Activated CD4-positive, alpha-beta memory T cell treated with anti-CD3 and anti-CD28 coated beads for 36 hours (primary cell): ENCODE measurements around the gene UCK1. TPM values are rescaled to one million over a fixed set of nuclear protein-coding genes. Genes with fewer than 3 reads are reported as not detected.
"Not testable (repeated sequence)": the region's sequence is repeated elsewhere in the genome, so short reads cannot be mapped to it uniquely, and the experiment has no call there.

Source experiments
- CTCF ChIA-PET: fragments of 350-600 bp; sonication (Branson Sonifier 250); formaldehyde crosslinking; loops from one replicate; lab custom pipeline; 2021; ENCODE audit warnings: antibody characterized with exemption, inconsistent platforms; lab: Charles Lee
- POLR2A ChIA-PET: fragments of 350-600 bp; sonication (Branson Sonifier 250); formaldehyde crosslinking; loops from one replicate; lab custom pipeline; 2021; ENCODE audit warnings: antibody characterized with exemption; lab: Charles Lee
- DNase-seq: peaks from one replicate; pipeline ENCODE4 v3.0.0-alpha.2; 2020
- H3K27ac Mint-ChIP-seq: one replicate; pipeline ENCODE4 v1.8.0; 2021; ENCODE audit warnings: mixed read lengths
- H3K27me3 Mint-ChIP-seq: one replicate; pipeline ENCODE4 v1.8.0; 2021; ENCODE audit warnings: mixed read lengths
- H3K36me3 Mint-ChIP-seq: one replicate; pipeline ENCODE4 v1.8.0; 2021; ENCODE audit warnings: mixed read lengths
- H3K4me1 Mint-ChIP-seq: one replicate; pipeline ENCODE4 v1.8.0; 2021; ENCODE audit warnings: low read depth, mixed read lengths
- H3K4me3 Mint-ChIP-seq: one replicate; pipeline ENCODE4 v1.8.0; 2021; ENCODE audit warnings: mild to moderate bottlenecking, mixed read lengths
- H3K9me3 Mint-ChIP-seq: one replicate; pipeline ENCODE4 v1.8.0; 2021; ENCODE audit warnings: mixed read lengths
- intact Hi-C: fragments of 100-400 bp; cut with micrococcal nuclease; formaldehyde crosslinking; loops from one replicate; pipeline ENCODE4 v1.15.1; 2023
- total RNA-seq, 2 experiments: library from RNA; stranded (reverse); gene quantifications; one replicate each; pipeline ENCODE4 v1.2.3, GENCODE V29; 2021

Gene UCK1
- total RNA-seq, 2 experiments from 2014 or later, result 15.7 to 18.6 TPM

DNA sequence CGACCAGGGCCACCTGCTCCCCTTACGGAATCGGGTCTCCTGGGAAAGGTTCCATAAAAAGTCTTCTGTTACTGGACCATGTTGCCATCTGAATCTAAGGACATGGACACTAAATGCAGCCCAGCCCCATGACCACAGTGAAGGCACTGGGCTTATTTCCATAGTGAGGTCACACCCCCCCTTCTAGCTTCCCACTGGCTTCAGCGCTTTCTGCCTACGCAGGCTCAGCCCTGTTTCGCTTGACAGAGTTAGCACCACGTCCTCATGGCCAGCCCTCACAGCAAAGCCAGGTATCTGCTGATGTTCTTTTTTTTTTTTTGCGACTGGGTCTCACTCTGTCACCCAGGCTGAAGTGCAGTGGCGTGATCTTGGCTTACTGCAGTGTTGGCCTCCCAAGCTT, 14.1 kb downstream of the UCK1 start:
- no peak for DNase-seq
- Mint-ChIP-seq H3K4me3 (no peak overlapping the region), H3K9me3 (no peaks in the 10 kb centered on the region), H3K36me3 (peaks cover 36% of the 10 kb centered on the region), H3K4me1 (no peaks in the 10 kb centered on the region), H3K27ac (no peak overlapping the region), H3K27me3 (no peaks in the 10 kb centered on the region)
- intact Hi-C loops, result no loop called here
- ChIA-PET POLR2A (no interaction called here), CTCF (interaction anchor here (0.7 kb wide), 1 partner anchor 9 kb away, joined by 4 read pairs; no protein-coding TSS in a partner anchor)

DNA sequence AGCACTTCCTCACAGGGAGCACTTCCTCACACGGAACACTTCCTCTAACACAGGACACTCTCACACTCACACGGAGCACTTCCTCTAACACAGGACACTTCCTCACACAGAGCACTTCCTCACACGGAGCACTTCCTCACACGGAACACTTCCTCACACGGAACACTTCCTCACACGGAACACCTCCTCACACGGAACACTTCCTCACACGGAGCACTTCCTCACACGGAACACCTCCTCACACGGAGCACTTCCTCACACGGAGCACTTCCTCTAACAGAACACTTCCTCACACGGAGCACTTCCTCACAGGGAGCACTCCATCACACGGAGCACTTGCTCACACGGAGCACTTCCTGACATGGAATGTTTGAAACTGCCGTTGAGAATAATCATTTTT, 15.0 kb downstream of the UCK1 start:
- Mint-ChIP-seq H3K27ac (no peak overlapping the region), H3K4me1 (no peaks in the 10 kb centered on the region), H3K36me3 (peaks cover 43% of the 10 kb centered on the region), H3K9me3 (no peaks in the 10 kb centered on the region), H3K4me3 (no peak overlapping the region), H3K27me3 (no peaks in the 10 kb centered on the region)
- CTCF ChIA-PET, result no interaction called here
- intact Hi-C loops, result no loop called here
- DNase-seq, result no peak
- POLR2A ChIA-PET, result no interaction called here

DNA sequence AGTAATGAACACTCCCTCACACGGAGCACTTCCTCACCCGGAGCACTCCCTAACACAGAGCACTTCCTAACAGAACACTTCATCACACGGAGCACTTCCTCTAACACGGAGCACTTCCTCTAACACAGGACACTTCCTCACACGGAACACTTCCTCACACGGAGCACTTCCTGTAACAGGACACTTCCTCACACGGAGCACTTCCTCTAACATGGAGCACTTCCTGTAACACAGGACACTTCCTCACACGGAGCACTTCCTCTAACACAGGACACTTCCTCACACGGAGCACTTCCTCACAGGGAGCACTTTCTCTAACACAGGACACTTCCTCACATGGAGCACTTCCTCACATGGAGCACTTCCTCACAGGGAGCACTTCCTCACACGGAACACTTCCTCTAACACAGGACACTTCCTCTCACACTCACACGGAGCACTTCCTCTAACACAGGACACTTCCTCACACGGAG, 15.5 kb downstream of the UCK1 start:
- CTCF ChIA-PET, H3K9me3 Mint-ChIP-seq, H3K27ac Mint-ChIP-seq, H3K4me3 Mint-ChIP-seq, DNase-seq, H3K4me1 Mint-ChIP-seq, H3K27me3 Mint-ChIP-seq, intact Hi-C loops, POLR2A ChIA-PET: not testable (repeated sequence)
- H3K36me3 Mint-ChIP-seq, result peaks cover 46% of the 10 kb centered on the region

DNA sequence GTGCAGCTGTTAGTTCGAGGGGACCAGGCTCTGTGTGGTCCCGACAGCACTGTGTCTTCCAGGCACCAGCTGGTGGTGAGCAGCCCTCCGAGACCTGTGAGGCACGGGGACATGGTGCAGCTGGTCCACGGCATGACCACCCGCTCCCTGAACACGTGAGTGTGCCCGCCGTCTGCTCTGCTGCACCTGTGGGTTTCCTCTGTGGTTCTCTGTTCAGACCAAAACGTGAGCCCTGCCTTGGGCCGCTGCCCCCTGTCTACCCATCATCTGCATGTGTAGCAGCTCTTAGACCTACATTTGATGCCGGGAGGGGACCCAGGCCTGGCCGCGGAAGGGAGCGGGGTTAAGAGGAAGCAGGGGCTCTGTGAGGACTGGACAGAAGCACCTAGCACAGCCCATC, 17.9 kb downstream of the UCK1 start:
- H3K4me3 Mint-ChIP-seq, result no peak overlapping the region
- CTCF ChIA-PET, result no interaction called here
- no peaks in the 10 kb centered on the region for H3K4me1 Mint-ChIP-seq
- intact Hi-C loops, result no loop called here
- no peak overlapping the region for H3K27ac Mint-ChIP-seq
- no peak for DNase-seq
- H3K27me3 Mint-ChIP-seq, result no peaks in the 10 kb centered on the region
- POLR2A ChIA-PET, result no interaction called here
- peaks cover 39% of the 10 kb centered on the region for H3K36me3 Mint-ChIP-seq
- no peaks in the 10 kb centered on the region for H3K9me3 Mint-ChIP-seq

DNA sequence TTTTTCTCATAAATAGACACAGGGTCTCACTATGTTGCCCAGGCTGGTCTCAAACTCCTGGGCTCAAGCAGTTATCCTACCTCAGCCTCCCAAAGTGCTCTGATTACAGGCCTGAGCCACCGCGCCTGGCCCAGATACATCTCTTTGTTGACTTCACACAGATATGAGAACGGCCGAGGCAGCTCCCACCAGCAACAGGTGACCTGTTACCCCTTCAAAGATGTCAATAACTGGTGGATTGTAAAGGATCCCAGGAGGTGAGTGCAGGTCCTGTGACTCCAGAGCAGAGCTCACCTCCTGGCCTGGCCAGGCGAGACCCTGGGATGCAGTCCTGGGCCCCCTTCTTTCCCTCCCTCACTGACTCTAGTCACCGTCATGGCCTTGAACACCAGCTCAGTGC, 19.2 kb downstream of the UCK1 start:
- POLR2A ChIA-PET, result no interaction called here
- H3K36me3 Mint-ChIP-seq, result peaks cover 31% of the 10 kb centered on the region
- H3K4me3 Mint-ChIP-seq, result no peak overlapping the region
- no peak for DNase-seq
- no peaks in the 10 kb centered on the region for H3K27me3 Mint-ChIP-seq
- CTCF ChIA-PET, result interaction anchor here (1.3 kb wide), 1 partner anchor 34 kb away, joined by 3 read pairs; no protein-coding TSS in a partner anchor
- intact Hi-C loops, result no loop called here
- H3K27ac Mint-ChIP-seq, result no peak overlapping the region
- no peaks in the 10 kb centered on the region for H3K9me3 Mint-ChIP-seq
- no peaks in the 10 kb centered on the region for H3K4me1 Mint-ChIP-seq

DNA sequence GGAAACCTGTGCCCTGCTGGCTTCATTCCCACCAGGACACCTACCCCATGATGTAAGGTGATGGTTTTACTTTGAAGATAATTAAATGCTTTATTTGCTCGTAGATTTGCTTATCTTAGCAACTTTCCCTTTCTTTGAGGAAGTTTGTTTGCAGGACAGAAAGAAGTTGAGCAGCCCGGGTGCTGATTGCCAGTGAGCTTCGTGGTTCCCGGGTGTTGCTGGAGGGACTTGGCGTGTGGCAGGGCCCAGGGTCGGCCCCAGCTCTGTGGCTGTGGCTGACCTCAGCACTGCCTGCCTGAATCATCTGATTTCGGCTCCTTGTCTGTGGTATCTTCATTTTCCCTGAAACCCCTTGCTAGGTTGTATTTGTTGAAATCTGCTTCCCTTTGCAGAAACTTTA, 19.6 kb downstream of the UCK1 start:
- ChIA-PET POLR2A (no interaction called here), CTCF (interaction anchor here (1.3 kb wide), 1 partner anchor 34 kb away, joined by 3 read pairs; no protein-coding TSS in a partner anchor)
- no peaks in the 10 kb centered on the region for H3K4me1 Mint-ChIP-seq
- H3K4me3 Mint-ChIP-seq, result no peak overlapping the region
- intact Hi-C loops, result no loop called here
- no peaks in the 10 kb centered on the region for H3K27me3 Mint-ChIP-seq
- H3K36me3 Mint-ChIP-seq, result peaks cover 33% of the 10 kb centered on the region
- no peak overlapping the region for H3K27ac Mint-ChIP-seq
- DNase-seq, result no peak
- no peaks in the 10 kb centered on the region for H3K9me3 Mint-ChIP-seq

DNA sequence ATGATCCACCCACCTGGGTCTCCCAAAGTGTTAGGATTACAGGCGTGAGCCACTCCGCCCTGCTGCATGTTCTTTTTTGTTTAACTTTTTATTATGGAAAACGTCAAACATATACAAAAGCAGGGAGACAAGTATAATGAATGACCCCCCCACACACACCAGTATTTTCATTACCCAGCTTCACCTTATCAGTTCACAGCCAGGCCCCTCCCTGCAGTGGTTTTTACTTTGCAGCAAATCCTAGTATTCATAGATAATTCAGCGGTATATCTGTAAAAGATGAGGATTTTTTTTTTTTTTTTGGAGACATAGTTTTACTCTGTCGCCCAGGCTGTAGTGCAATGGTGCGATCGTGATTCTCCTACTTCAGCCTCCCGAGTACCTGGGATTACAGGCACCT, 26.1 kb downstream of the UCK1 start:
- no peaks in the 10 kb centered on the region for H3K9me3 Mint-ChIP-seq
- no peaks in the 10 kb centered on the region for H3K27me3 Mint-ChIP-seq
- ChIA-PET CTCF (interaction anchor here (0.9 kb wide), 1 partner anchor 27 kb away, joined by 3 read pairs; no protein-coding TSS in a partner anchor), POLR2A (no interaction called here)
- intact Hi-C loops, result no loop called here
- H3K4me1 Mint-ChIP-seq, result peaks cover 40% of the 10 kb centered on the region
- H3K4me3 Mint-ChIP-seq, result no peak overlapping the region
- DNase-seq, result no peak
- peaks cover 18% of the 10 kb centered on the region for H3K36me3 Mint-ChIP-seq
- H3K27ac Mint-ChIP-seq, result no peak overlapping the region

DNA sequence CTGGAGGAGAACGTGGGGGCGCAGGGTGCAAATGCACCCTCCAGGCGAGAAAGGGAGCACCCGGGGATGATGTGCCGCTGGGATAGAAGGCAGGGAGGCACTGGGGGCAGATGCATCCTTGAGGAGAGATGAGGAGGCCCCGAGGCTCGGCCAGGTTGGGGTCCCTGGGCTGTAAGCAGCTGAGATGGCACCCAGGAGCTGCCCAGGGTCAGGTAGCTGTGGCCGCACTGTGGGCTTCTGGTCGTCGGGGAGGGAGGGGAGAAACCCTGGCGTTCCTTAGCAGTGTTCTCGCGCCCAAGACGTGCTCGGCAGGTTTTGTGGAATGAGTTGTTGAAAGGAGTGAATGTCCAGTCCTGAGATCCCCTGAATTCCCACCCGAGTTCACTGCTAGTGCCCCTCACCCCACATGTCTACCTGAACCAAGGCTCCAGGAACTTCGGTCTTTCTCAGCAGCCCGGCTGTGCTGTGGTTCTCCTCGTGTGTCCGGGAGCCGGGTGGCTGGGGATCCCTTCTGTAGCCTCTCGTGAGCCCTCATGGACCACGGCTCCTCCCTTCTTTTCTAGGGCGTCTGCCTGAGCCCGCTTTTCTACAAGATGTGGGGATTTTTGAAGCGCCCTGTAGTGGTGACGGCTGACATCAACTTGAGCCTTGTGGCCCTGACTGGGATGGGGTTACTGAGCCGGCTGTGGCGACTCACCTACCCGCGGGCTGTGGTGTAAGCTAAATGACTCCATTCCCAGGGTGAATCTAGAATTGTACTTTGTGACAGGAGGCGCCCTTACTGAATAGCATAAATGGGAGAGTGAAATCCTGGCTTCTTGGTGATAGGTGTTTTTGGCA, 27.2 kb downstream of the UCK1 start:
- POLR2A ChIA-PET, result interaction anchor here (0.6 to 1.1 kb wide), 2 partner anchors 101 to 851 kb away, joined by 3 to 4 read pairs; partner anchors contain the start of gene SETX
- H3K4me1 Mint-ChIP-seq, result peaks cover 50% of the 10 kb centered on the region
- intact Hi-C loops, result loop anchor here (2.0 to 5.0 kb wide), 8 partner anchors 27 to 848 kb away; partner anchors contain the start of genes FAM78A, MED27, SETX and UCK1
- CTCF ChIA-PET, result interaction anchor here (0.9 to 2.4 kb wide), 8 partner anchors 26 to 755 kb away, joined by 3 to 10 read pairs (median 4); partner anchors contain the start of gene RAPGEF1
- peak overlapping the region; percentile 85 for H3K27ac Mint-ChIP-seq
- DNase-seq, result peak; percentile 93
- H3K36me3 Mint-ChIP-seq, result peaks cover 11% of the 10 kb centered on the region
- H3K9me3 Mint-ChIP-seq, result no peaks in the 10 kb centered on the region
- peak overlapping the region; percentile 97 for H3K4me3 Mint-ChIP-seq
- no peaks in the 10 kb centered on the region for H3K27me3 Mint-ChIP-seq

DNA sequence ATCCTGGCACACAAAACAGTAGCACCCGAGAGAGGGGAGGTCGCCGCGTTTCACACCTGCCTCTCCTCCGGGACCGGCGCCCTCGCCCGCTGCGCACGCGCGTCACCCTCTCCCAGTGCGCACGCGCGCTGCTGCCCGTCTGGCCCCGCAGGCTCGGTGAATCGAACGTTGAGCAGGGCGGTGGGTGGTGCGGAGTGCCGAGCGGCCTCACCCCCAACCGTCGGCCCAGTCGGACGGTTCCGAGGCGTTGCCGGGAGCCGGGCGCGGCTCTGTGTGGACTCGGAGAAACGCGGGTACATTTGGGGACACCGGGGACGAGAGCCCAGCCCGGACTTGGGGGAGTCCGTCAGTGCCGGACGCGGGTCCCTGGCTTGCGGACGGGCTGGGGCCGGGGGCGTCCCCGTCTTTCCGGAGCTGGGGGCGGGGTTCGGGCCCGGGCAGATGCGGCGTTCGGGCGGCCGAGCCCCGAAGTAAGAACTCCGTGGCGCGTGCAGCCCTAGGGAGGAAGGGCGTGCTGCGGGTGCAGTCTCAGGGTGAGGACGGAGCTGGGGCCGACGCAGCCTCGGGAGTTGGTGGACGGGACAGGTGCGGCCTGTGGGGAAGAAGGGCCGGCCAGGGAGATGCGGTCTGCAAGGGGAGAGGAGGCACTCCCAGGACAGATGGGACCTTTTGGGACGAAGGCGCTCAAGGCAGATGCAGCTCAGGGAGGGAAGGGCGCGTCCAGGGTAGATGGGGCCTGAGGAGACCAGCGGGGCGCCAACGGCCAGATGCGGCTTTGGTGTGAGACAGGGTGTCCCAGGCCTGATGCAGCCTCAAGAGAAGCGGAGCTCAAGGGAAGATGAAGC, 28.1 kb downstream of the UCK1 start, which contains the start of gene POMT1:
POMT1 (plus strand) TSS at position 138 of the 845 bp plus-strand sequence. CDS start 1,301 bp downstream, outside the sequence.
- intact Hi-C loops, result loop anchor here (2.0 to 5.0 kb wide), 8 partner anchors 28 to 849 kb away; partner anchors contain the start of genes FAM78A, MED27, SETX and UCK1
- H3K27ac Mint-ChIP-seq, result peak within 1 kb of the TSS; percentile 85
- peaks cover 50% of the 10 kb centered on the region for H3K4me1 Mint-ChIP-seq
- DNase-seq, result peak; percentile 92
- no peaks in the 10 kb centered on the region for H3K9me3 Mint-ChIP-seq
- H3K27me3 Mint-ChIP-seq, result no peaks in the 10 kb centered on the region
- CTCF ChIA-PET, result interaction anchor here (1.2 to 2.4 kb wide), 6 partner anchors 130 to 756 kb away, joined by 3 to 10 read pairs (median 4); partner anchors contain the start of gene RAPGEF1
- peak within 1 kb of the TSS; percentile 97 for H3K4me3 Mint-ChIP-seq
- peaks cover 11% of the 10 kb centered on the region for H3K36me3 Mint-ChIP-seq
- POLR2A ChIA-PET, result interaction anchor here (0.6 to 1.1 kb wide), 2 partner anchors 100 to 852 kb away, joined by 3 to 4 read pairs; partner anchors contain the start of gene SETX

DNA sequence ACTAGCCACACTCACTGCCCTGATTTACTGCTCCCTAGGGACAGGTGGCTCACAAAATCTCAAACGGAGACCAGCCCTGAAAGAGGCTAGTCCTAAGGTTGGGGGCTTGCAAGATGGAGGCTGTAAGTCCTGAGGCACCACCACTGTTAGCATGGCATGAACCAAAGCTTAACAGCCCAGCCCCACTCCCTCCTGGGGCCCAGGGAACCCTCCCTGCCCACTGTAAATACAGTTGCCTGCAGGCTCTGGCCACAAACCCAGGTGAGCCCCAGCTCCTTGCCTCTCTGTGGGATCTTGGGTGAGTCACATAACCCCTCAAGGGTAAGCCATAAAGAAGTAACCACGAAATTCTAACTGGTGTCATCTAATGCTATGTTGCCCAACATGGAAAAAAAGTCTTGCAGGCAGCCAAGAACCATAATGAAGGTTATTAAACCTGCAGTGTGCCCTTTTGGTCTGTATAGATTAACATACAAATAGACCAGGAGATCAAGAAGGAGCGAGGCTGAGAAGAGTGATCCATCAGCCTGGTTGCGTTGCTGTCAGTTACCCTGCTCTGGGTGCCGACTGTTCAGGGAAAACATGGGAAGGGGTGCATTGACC, 30.0 kb downstream of the UCK1 start:
- CTCF ChIA-PET, result interaction anchor here (0.8 to 2.6 kb wide), 9 partner anchors 22 to 479 kb away, joined by 3 to 14 read pairs (median 5); partner anchors contain the start of gene NUP214
- peak; percentile 82 for DNase-seq
- Mint-ChIP-seq H3K36me3 (peaks cover 7% of the 10 kb centered on the region), H3K4me3 (peak overlapping the region; percentile 55), H3K27me3 (no peaks in the 10 kb centered on the region), H3K9me3 (no peaks in the 10 kb centered on the region), H3K4me1 (peaks cover 50% of the 10 kb centered on the region), H3K27ac (peak overlapping the region; percentile 87)
- POLR2A ChIA-PET, result interaction anchor here (0.7 to 2.1 kb wide), 5 partner anchors 21 to 230 kb away, joined by 3 to 8 read pairs (median 4); no protein-coding TSS in a partner anchor
- intact Hi-C loops, result loop anchor here (1.0 to 5.0 kb wide), 10 partner anchors 91 to 851 kb away; partner anchors contain the start of genes FAM78A, MED27 and SETX

DNA sequence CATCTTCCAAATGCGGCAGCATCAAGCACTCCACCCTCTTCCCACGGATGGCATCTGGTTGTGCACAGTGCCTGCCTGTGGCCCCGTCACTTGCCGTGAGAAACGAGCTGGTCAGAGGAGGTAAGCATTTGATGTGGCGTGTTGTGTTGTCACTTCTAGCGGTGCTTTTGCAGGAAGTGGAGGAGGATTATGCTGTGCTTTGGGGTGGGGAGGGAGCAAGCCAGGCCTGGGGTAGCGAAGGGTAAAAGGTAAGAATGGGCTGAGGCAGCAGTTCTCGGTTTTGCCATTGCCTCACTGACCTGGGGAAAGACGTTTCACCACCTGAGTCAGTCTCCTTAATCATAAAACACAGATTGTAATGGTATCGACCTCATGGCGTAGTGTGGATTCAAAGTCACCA, 30.7 kb downstream of the UCK1 start:
- Mint-ChIP-seq H3K4me1 (peaks cover 47% of the 10 kb centered on the region), H3K27ac (peak overlapping the region; percentile 87), H3K36me3 (peaks cover 4% of the 10 kb centered on the region), H3K27me3 (no peaks in the 10 kb centered on the region), H3K9me3 (no peaks in the 10 kb centered on the region), H3K4me3 (peak overlapping the region; percentile 2)
- CTCF ChIA-PET, result interaction anchor here (0.8 to 2.6 kb wide), 8 partner anchors 21 to 375 kb away, joined by 3 to 14 read pairs (median 5); partner anchors contain the start of gene NUP214
- POLR2A ChIA-PET, result interaction anchor here (0.7 to 2.1 kb wide), 5 partner anchors 20 to 229 kb away, joined by 3 to 8 read pairs (median 4); no protein-coding TSS in a partner anchor
- peak; percentile 91 for DNase-seq
- intact Hi-C loops, result loop anchor here (1.0 to 5.0 kb wide), 9 partner anchors 92 to 852 kb away; partner anchors contain the start of genes FAM78A, MED27 and SETX
